Hepatocyte (in vitro differentiated cells): Measurements from ENCODE around the gene DEFB114. TPM values are rescaled to one million over a fixed set of nuclear protein-coding genes. Genes with fewer than 3 reads are reported as not detected.

Experiments
- DNase-seq: peaks from one replicate; pipeline ENCODE4 v3.0.0-alpha.2; 2016; ENCODE audit warnings: low spot score
- H2AFZ ChIP-seq: fragments of 200-600 bp; sonication (generic); 2 replicates; pipeline ENCODE4 v1.6.0; 2016; ENCODE audit warnings: antibody characterized with exemption, mild to moderate bottlenecking
- H3K27ac ChIP-seq: fragments of 200-600 bp; sonication (generic); 2 replicates; pipeline ENCODE4 v1.5.1; 2016; ENCODE audit warnings: mild to moderate bottlenecking
- H3K27me3 ChIP-seq: fragments of 200-600 bp; sonication (generic); 2 replicates; pipeline ENCODE4 v1.6.1; 2016
- H3K36me3 ChIP-seq: fragments of 200-600 bp; sonication (generic); replicated peaks from 2 replicates; pipeline ENCODE4 v1.5.1; 2016; ENCODE audit warnings: low read depth; ENCODE audit not compliant: insufficient read depth
- H3K4me1 ChIP-seq: fragments of 200-600 bp; sonication (generic); 2 replicates; pipeline ENCODE4 v1.5.1; 2016; ENCODE audit warnings: mild to moderate bottlenecking, moderate library complexity; ENCODE audit not compliant: insufficient read depth
- H3K4me2 ChIP-seq: fragments of 200-600 bp; sonication (generic); 2 replicates; pipeline ENCODE4 v1.6.0; 2016
- H3K4me3 ChIP-seq: fragments of 200-600 bp; sonication (generic); 2 replicates; pipeline ENCODE4 v1.5.1; 2016; ENCODE audit warnings: mild to moderate bottlenecking
- H3K79me2 ChIP-seq: fragments of 200-600 bp; sonication (generic); 2 replicates; pipeline ENCODE4 v1.6.0; 2017; ENCODE audit warnings: mild to moderate bottlenecking
- H3K9me2 ChIP-seq: fragments of 200-600 bp; sonication (generic); replicated peaks from 2 replicates; pipeline ENCODE4 v1.6.0; 2017; ENCODE audit warnings: mild to moderate bottlenecking; ENCODE audit not compliant: insufficient read depth
- H3K9me3 ChIP-seq: fragments of 200-600 bp; sonication (generic); 2 replicates; pipeline ENCODE4 v1.5.1; 2016; ENCODE audit warnings: low read depth, mild to moderate bottlenecking
- H4K20me1 ChIP-seq: fragments of 200-600 bp; sonication (generic); 2 replicates; pipeline ENCODE4 v1.6.0; 2016; ENCODE audit warnings: mild to moderate bottlenecking; ENCODE audit not compliant: insufficient read depth, poor library complexity, severe bottlenecking
- EZH2 ChIP-seq: fragments of 200-600 bp; sonication (generic); IDR thresholded peaks from 2 replicates; pipeline ENCODE4 v1.6.1; 2016; ENCODE audit warnings: antibody characterized with exemption, mild to moderate bottlenecking, borderline replicate concordance
- EZH2phosphoT487 ChIP-seq: fragments of 200-600 bp; sonication (generic); IDR thresholded peaks from one replicate; pipeline ENCODE4 v1.6.1; 2018; ENCODE audit warnings: antibody characterized with exemption, mild to moderate bottlenecking, low read depth, moderate library complexity; ENCODE audit not compliant: unreplicated experiment, severe bottlenecking
- WGBS: methylation state at CpG from one replicate; pipeline ENCODE4 v1.1.6; 2016; ENCODE audit warnings: low lambda C conversion rate; ENCODE audit errors: missing lambda C conversion rate; 5-methylcytosine and 5-hydroxymethylcytosine counted together
- polyA plus RNA-seq: library from polyadenylated mRNA; unstranded; fragments of >200 nt; fragmentation: Nextera tagmentation; extraction: Ambion mirVana; gene quantifications from 2 replicates; pipeline ENCODE4 v1.2.1, GENCODE V29; 2016
- total RNA-seq: library from RNA; depleted of rRNA; stranded (reverse); fragments of >200 nt; gene quantifications from 2 replicates; pipeline ENCODE4 v1.2.3, GENCODE V29; 2014
- TF ChIP-seq, protein P1 (sequence below): fragments of 200-600 bp; sonication (generic); IDR thresholded peaks from 2 replicates; pipeline ENCODE4 v1.5.1; 2016; ENCODE audit warnings: antibody characterized with exemption, mild to moderate bottlenecking; ENCODE audit not compliant: poor library complexity

Gene DEFB114
- total and polyA plus RNA-seq, 2 experiments from 2014 or later, result not detected

DNA sequence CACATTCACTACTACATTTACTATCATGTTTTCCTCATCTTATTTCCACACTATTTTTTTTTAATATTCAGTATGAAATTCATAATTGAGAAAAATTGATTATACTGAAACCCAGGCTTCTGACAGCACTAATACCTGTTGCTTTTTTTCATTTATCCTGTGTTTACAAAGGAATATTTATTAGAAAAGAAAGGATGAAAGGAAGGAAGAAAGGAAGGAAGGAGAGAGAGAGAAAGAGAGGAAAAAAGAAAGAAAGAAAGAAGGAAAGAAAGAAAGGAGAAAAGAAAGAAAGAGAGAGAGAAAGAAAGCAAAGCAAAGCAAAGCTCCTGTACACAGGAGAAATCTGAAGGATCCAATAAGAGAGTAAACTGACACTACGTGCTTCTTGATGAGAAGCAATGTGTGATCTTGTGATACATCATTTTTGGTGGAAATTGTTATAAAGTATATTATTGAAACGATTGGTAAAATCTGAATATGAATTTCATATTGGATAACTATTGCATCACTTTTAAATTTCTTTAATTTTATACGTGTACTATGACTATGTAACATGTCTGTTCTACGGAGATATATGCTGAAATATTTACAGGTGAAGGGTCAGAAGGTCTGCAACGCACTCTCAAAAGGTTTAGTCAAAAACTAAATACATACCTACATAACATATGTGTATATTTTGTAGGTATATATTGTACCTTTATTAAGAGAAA is 43.9 kb downstream of the DEFB114 start:
- no peak for DNase-seq
- no peaks in the 10 kb centered on the region for H3K9me2 ChIP-seq
- peaks cover 2% of the 10 kb centered on the region for H3K4me1 ChIP-seq
- H3K79me2 ChIP-seq, result no peaks in the 10 kb centered on the region
- no peaks in the 10 kb centered on the region for H4K20me1 ChIP-seq
- WGBS, result 89% methylated on average over 5 of the region's 5 CpGs
- TF ChIP-seq EZH2phosphoT487 (no peak), EZH2 (no peak)
- TF ChIP-seq, protein P1, sequence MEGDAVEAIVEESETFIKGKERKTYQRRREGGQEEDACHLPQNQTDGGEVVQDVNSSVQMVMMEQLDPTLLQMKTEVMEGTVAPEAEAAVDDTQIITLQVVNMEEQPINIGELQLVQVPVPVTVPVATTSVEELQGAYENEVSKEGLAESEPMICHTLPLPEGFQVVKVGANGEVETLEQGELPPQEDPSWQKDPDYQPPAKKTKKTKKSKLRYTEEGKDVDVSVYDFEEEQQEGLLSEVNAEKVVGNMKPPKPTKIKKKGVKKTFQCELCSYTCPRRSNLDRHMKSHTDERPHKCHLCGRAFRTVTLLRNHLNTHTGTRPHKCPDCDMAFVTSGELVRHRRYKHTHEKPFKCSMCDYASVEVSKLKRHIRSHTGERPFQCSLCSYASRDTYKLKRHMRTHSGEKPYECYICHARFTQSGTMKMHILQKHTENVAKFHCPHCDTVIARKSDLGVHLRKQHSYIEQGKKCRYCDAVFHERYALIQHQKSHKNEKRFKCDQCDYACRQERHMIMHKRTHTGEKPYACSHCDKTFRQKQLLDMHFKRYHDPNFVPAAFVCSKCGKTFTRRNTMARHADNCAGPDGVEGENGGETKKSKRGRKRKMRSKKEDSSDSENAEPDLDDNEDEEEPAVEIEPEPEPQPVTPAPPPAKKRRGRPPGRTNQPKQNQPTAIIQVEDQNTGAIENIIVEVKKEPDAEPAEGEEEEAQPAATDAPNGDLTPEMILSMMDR, result no peak
- no peaks in the 10 kb centered on the region for H3K9me3 ChIP-seq
- H3K27me3 ChIP-seq, result peaks cover 3% of the 10 kb centered on the region
- no peak overlapping the region for H3K4me3 ChIP-seq
- no peak overlapping the region for H3K4me2 ChIP-seq
- H2AFZ ChIP-seq, result no peak overlapping the region
- H3K36me3 ChIP-seq, result no peaks in the 10 kb centered on the region
- H3K27ac ChIP-seq, result no peak overlapping the region

DNA sequence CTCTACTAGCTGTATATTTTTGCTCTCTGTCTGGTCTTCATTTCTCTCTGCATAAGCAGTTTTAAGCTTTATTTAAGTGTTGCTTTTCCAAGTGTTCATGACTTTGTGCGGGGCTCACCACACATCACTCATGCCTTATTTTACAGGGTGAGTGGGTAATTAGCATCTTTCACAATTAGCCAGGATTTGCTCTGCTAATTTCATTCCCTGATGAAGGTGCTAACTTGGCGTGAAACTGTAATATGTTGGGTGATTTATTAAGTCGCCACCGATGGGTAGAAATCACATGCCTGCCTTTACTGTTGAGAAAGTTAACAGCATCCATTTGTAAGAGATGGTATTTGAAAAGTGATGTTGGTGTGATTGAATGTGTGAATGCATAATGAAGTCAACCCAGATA is 44.7 kb downstream of the DEFB114 start:
- Histone ChIP-seq H3K27ac (no peak overlapping the region), H3K4me1 (peaks cover 7% of the 10 kb centered on the region), H3K9me2 (no peaks in the 10 kb centered on the region), H2AFZ (no peak overlapping the region), H3K27me3 (peaks cover 3% of the 10 kb centered on the region), H4K20me1 (no peaks in the 10 kb centered on the region), H3K36me3 (no peaks in the 10 kb centered on the region), H3K4me3 (no peak overlapping the region), H3K79me2 (no peaks in the 10 kb centered on the region), H3K9me3 (no peaks in the 10 kb centered on the region), H3K4me2 (no peak overlapping the region)
- TF ChIP-seq, protein P1, result no peak
- TF ChIP-seq EZH2phosphoT487 (no peak), EZH2 (no peak)
- 67% methylated on average over 4 of the region's 4 CpGs for WGBS
- no peak for DNase-seq

DNA sequence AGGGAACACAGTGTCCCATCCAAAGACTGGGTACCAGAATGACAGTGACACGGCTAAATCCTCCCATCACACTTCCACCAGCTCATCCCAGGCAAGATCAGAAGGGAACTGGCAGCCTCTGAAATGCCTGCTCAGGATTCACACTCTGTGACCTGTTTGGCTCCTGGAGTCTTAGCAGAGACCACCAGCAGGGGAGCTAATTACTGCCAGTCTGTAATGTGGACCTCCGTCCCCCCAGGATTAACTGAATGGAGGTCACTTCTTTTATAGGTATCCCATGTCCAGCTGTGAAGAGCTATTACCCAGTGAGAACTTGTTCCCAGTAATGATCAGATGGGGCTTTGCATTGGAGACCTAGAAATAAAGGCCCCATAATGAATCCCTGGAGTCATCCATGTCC is 45.2 kb downstream of the DEFB114 start:
- no peaks in the 10 kb centered on the region for H3K9me3 ChIP-seq
- no peaks in the 10 kb centered on the region for H4K20me1 ChIP-seq
- TF ChIP-seq EZH2phosphoT487, result no peak
- TF ChIP-seq EZH2, result no peak
- TF ChIP-seq, protein P1, result no peak
- WGBS, result 41% methylated on average over 2 of the region's 2 CpGs
- H3K36me3 ChIP-seq, result no peaks in the 10 kb centered on the region
- peaks cover 3% of the 10 kb centered on the region for H3K27me3 ChIP-seq
- no peak overlapping the region for H3K4me3 ChIP-seq
- H2AFZ ChIP-seq, result no peak overlapping the region
- peaks cover 7% of the 10 kb centered on the region for H3K4me1 ChIP-seq
- no peak overlapping the region for H3K27ac ChIP-seq
- no peak for DNase-seq
- H3K4me2 ChIP-seq, result no peak overlapping the region
- H3K9me2 ChIP-seq, result no peaks in the 10 kb centered on the region
- H3K79me2 ChIP-seq, result no peaks in the 10 kb centered on the region
